ENCODE results near the gene RREB1.
"Not testable (repeated sequence)": the region's sequence is repeated elsewhere in the genome, so short reads cannot be mapped to it uniquely, and the experiment has no call there.

- not testable (repeated sequence) for TF ChIP-seq CTCF (IDR thresholded peaks at IDR 0.05); POLR2AphosphoS5 (IDR thresholded peaks at IDR 0.05; ENCODE audit: low read depth, low read length)
These were observed 49.5 kb downstream of the RREB1 start for GRCh38 chr6:7157307-7157706.
